HG02970 (cell line): ENCODE data around the gene FPGS.

Experiments
- ATAC-seq: cut with Tn5 transposase; IDR thresholded peaks from one replicate; pipeline ENCODE4 v1.9.1; 2021; ENCODE audit warnings: mild to moderate bottlenecking, moderate library complexity, moderate number of reproducible peaks; ENCODE audit not compliant: unreplicated experiment, low FRiP score

FPGS gene

DNA sequence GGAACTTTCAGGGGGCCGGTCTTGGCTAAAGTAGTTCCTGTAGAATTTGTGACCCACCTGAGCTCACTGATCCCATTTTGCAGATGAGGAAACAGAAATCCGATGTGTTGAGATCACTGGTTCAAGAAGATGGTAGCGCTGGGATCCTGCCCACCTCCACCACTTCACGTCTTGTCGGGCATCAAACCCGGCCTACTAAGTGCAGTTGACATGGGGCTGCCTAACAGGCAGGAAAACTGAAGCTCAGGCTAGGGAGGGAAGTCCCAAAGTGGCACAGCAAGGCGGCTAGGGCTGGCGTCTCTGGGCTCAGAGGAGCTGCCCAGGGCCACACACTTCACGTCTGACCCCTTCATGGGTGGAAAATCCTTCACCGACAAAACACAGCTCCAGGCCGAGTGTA, 52.3 kb downstream of the FPGS start:
- no peak for ATAC-seq

- ATAC-seq, result no peak
These were observed 52.8 kb downstream of the FPGS start for GRCh38 chr9:127855522-127855921.

GRCh38 chr9:127856094-127856728, 53.5 kb downstream of the FPGS start:
- no peak for ATAC-seq

- ATAC-seq, result no peak
These were observed 54.0 kb downstream of the FPGS start for GRCh38 chr9:127856729-127857116.

GRCh38 chr9:127857278-127857677, 54.6 kb downstream of the FPGS start:
- ATAC-seq, result no peak

DNA sequence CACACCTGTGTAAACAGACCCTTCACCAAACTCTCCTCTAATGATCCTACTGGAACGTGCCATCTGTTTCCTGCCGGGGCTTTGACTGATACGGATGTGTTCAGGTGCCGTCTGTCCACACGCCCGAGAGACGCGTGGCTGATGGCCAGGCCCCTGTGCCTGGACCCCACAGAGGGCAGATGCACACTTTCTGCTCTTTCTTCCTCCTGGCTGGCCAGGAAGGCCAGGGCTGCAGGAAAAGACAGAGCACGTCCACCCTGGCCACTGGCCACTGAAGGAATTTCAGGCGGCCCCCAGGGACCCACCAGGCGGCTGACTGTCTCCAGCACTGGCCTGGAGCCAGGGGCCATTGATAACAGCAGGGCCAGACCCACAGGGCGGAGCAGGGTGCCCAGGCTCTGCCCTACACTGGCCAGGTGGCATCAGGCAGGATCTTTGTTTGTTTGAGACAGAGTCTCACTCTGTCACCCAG, 55.4 kb downstream of the FPGS start:
- no peak for ATAC-seq

GRCh38 chr9:127860260-127860659, 57.6 kb downstream of the FPGS start:
- ATAC-seq, result no peak

DNA sequence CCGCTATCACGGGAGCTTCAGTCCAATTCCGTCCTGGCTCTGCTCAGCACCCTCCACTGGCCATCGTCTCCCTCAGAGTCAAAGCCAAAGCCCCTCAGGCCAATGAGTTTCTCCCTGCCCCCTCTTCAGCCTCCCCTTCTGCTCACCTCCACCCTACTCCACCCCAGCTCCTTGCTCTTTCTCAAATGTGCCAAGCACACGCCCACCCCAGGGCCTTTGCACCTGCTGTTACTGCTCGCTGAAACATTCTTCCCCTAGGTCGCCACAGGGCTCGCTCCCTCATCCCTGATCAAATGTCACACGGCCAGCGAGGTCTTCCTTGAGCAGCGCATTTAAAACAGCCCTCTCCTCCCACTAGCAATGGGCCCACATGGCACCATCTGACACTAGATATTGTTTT, 58.1 kb downstream of the FPGS start:
- ATAC-seq, result no peak

GRCh38 chr9:127862075-127863011, 59.7 kb downstream of the FPGS start:
- ATAC-seq, result no peak

DNA sequence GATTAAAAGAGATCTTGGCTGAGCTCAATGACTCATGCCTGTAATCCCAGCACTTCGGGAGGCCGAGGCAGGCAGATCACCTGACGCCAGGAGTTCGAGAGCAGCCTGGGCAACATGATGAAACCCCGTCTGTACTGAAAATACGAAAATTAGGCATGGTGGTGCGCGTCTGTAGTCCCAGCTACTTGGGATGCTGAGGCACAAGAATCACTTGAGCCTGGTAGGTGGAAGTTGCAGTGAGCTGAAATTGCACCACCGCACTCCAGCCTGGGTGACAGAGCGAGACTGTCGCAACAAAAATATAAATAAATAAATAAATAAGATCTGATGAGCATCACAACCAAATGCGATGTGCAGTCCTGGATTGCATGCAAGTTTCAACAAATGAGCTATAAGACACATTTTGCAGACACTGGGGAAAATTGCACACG, 60.5 kb downstream of the FPGS start:
- no peak for ATAC-seq
